HEK293 (cell line): ENCODE measurements around the gene LILRB1.

Experiments used
- CTCF ChIA-PET: fragments of 350-600 bp; formaldehyde crosslinking; extraction: SDS; loops from one replicate; lab custom pipeline; 2021; ENCODE audit warnings: antibody characterized with exemption; lab: Yijun Ruan, JAX
- POLR2A ChIA-PET: fragments of 300-600 bp; formaldehyde crosslinking; extraction: SDS; loops from one replicate; lab custom pipeline; 2020; ENCODE audit warnings: antibody characterized with exemption, inconsistent platforms; lab: Yijun Ruan, JAX
- H3K27ac ChIP-seq: fragments of 200-500 bp; sonication (Bioruptor generic); 2 replicates; pipeline ENCODE4 v1.5.1; 2014; ENCODE audit warnings: low read depth, low read length, control low read depth, inconsistent platforms; ENCODE audit errors: extremely low read depth
- H3K36me3 ChIP-seq, 2 experiments: fragments of 200-500 bp in 1 of 2; sonication (Bioruptor generic) in 1 of 2; 1 replicate in 1 of 2; 2 replicates in 1 of 2; pipeline ENCODE4 v1.5.1; 2014 to 2017; ENCODE audit warnings: inconsistent platforms in 2 of 2, low read length in 2 of 2; ENCODE audit not compliant: control insufficient read depth in 2 of 2, insufficient read depth in 1 of 2
- H3K4me1 ChIP-seq: fragments of 200-500 bp; sonication (Bioruptor generic); 2 replicates; pipeline ENCODE4 v1.5.1; 2014; ENCODE audit warnings: mild to moderate bottlenecking, low read length, inconsistent platforms; ENCODE audit not compliant: control insufficient read depth, insufficient read depth
- H3K4me3 ChIP-seq: 2 replicates; pipeline ENCODE4 v1.5.1; 2011; ENCODE audit warnings: low read depth, mild to moderate bottlenecking, control low read depth, low read length, moderate library complexity
- H3K9me3 ChIP-seq: fragments of 200-500 bp; sonication (Bioruptor generic); 2 replicates; pipeline ENCODE4 v1.5.1; 2014; ENCODE audit warnings: low read depth, low read length, inconsistent platforms; ENCODE audit not compliant: control insufficient read depth, insufficient read depth
- BCL11B ChIP-seq: fragments of 450-650 bp; formaldehyde crosslinking; IDR thresholded peaks from 2 replicates; pipeline ENCODE4 v1.5.1; 2016; ENCODE audit warnings: low read depth, missing biosample characterization, missing genetic modification characterization
- ZBTB11 ChIP-seq: fragments of 450-650 bp; formaldehyde crosslinking; conservative IDR thresholded peaks from 2 replicates; pipeline ENCODE4 v1.5.1; 2016; ENCODE audit warnings: low read depth, missing biosample characterization, missing genetic modification characterization
- ZBTB21 ChIP-seq: fragments of 450-650 bp; formaldehyde crosslinking; IDR thresholded peaks from 2 replicates; pipeline ENCODE4 v1.5.1; 2017; ENCODE audit warnings: missing biosample characterization, missing genetic modification characterization
- ZBTB49 ChIP-seq: fragments of 450-650 bp; formaldehyde crosslinking; IDR thresholded peaks from 2 replicates; pipeline ENCODE4 v1.5.1; 2016; ENCODE audit warnings: missing biosample characterization, missing genetic modification characterization, low read depth
- ZFP37 ChIP-seq: fragments of 450-650 bp; formaldehyde crosslinking; IDR thresholded peaks from 2 replicates; pipeline ENCODE4 v1.5.1; 2016; ENCODE audit warnings: missing biosample characterization, missing genetic modification characterization
- ZNF311 ChIP-seq: fragments of 450-650 bp; formaldehyde crosslinking; IDR thresholded peaks from 2 replicates; pipeline ENCODE4 v1.5.1; 2017; ENCODE audit warnings: missing biosample characterization, missing genetic modification characterization, borderline replicate concordance
- ZNF518A ChIP-seq: fragments of 450-650 bp; formaldehyde crosslinking; conservative IDR thresholded peaks from 2 replicates; pipeline ENCODE4 v1.5.1; 2016; ENCODE audit warnings: low read depth, missing biosample characterization, missing genetic modification characterization
- ZNF580 ChIP-seq: fragments of 450-650 bp; formaldehyde crosslinking; IDR thresholded peaks from 2 replicates; pipeline ENCODE4 v1.5.1; 2016; ENCODE audit warnings: missing biosample characterization, missing genetic modification characterization
- ZNF585B ChIP-seq: fragments of 450-650 bp; formaldehyde crosslinking; IDR thresholded peaks from 2 replicates; pipeline ENCODE4 v1.5.1; 2016; ENCODE audit warnings: missing biosample characterization, missing genetic modification characterization
- ZNF792 ChIP-seq: fragments of 450-650 bp; formaldehyde crosslinking; IDR thresholded peaks from 2 replicates; pipeline ENCODE4 v1.5.1; 2016; ENCODE audit warnings: missing biosample characterization, missing genetic modification characterization
- ZSCAN30 ChIP-seq: fragments of 450-650 bp; IDR thresholded peaks from 2 replicates; pipeline ENCODE4 v1.5.1; 2018; ENCODE audit warnings: missing biosample characterization, mild to moderate bottlenecking, missing genetic modification characterization, moderate library complexity
- TF ChIP-seq, protein P1 (sequence below): fragments of 450-650 bp; formaldehyde crosslinking; IDR thresholded peaks from 2 replicates; pipeline ENCODE4 v1.5.1; 2016; ENCODE audit warnings: missing biosample characterization, missing genetic modification characterization
- TF ChIP-seq, protein P2 (sequence below): fragments of 450-650 bp; formaldehyde crosslinking; IDR thresholded peaks from 2 replicates; pipeline ENCODE4 v1.5.1; 2016; ENCODE audit warnings: missing biosample characterization, missing genetic modification characterization

LILRB1 gene

GRCh38 chr19:54606891-54607784, 23.1 kb upstream of the LILRB1 start:
- Histone ChIP-seq H3K4me1 (no peaks in the 10 kb centered on the region), H3K4me3 (no peak overlapping the region), H3K9me3 (no peaks in the 10 kb centered on the region; the same call in 1 of the 2 replicates), H3K36me3 (no peaks in the 10 kb centered on the region), H3K27ac (no peak overlapping the region)
- CTCF ChIA-PET: no interaction called here
- POLR2A ChIA-PET: no interaction called here
- TF ChIP-seq ZSCAN30: no peak
- TF ChIP-seq, protein P1, sequence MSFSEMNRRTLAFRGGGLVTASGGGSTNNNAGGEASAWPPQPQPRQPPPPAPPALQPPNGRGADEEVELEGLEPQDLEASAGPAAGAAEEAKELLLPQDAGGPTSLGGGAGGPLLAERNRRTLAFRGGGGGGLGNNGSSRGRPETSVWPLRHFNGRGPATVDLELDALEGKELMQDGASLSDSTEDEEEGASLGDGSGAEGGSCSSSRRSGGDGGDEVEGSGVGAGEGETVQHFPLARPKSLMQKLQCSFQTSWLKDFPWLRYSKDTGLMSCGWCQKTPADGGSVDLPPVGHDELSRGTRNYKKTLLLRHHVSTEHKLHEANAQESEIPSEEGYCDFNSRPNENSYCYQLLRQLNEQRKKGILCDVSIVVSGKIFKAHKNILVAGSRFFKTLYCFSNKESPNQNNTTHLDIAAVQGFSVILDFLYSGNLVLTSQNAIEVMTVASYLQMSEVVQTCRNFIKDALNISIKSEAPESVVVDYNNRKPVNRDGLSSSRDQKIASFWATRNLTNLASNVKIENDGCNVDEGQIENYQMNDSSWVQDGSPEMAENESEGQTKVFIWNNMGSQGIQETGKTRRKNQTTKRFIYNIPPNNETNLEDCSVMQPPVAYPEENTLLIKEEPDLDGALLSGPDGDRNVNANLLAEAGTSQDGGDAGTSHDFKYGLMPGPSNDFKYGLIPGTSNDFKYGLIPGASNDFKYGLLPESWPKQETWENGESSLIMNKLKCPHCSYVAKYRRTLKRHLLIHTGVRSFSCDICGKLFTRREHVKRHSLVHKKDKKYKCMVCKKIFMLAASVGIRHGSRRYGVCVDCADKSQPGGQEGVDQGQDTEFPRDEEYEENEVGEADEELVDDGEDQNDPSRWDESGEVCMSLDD (tag by site-specific recombination): no peak
- no peak for TF ChIP-seq ZNF311
- no peak for TF ChIP-seq BCL11B
- TF ChIP-seq ZBTB49 (tag by site-specific recombination): no peak
- TF ChIP-seq ZNF518A (tag by site-specific recombination): no peak
- TF ChIP-seq ZBTB11 (tag by site-specific recombination): no peak
- TF ChIP-seq, protein P2, sequence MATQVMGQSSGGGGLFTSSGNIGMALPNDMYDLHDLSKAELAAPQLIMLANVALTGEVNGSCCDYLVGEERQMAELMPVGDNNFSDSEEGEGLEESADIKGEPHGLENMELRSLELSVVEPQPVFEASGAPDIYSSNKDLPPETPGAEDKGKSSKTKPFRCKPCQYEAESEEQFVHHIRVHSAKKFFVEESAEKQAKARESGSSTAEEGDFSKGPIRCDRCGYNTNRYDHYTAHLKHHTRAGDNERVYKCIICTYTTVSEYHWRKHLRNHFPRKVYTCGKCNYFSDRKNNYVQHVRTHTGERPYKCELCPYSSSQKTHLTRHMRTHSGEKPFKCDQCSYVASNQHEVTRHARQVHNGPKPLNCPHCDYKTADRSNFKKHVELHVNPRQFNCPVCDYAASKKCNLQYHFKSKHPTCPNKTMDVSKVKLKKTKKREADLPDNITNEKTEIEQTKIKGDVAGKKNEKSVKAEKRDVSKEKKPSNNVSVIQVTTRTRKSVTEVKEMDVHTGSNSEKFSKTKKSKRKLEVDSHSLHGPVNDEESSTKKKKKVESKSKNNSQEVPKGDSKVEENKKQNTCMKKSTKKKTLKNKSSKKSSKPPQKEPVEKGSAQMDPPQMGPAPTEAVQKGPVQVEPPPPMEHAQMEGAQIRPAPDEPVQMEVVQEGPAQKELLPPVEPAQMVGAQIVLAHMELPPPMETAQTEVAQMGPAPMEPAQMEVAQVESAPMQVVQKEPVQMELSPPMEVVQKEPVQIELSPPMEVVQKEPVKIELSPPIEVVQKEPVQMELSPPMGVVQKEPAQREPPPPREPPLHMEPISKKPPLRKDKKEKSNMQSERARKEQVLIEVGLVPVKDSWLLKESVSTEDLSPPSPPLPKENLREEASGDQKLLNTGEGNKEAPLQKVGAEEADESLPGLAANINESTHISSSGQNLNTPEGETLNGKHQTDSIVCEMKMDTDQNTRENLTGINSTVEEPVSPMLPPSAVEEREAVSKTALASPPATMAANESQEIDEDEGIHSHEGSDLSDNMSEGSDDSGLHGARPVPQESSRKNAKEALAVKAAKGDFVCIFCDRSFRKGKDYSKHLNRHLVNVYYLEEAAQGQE: no peak
- no peak for TF ChIP-seq ZFP37 (tag by site-specific recombination)
- no peak for TF ChIP-seq ZBTB21 (tag by site-specific recombination)
- TF ChIP-seq ZNF792: no peak
- TF ChIP-seq ZNF580 (tag by site-specific recombination): no peak
- no peak for TF ChIP-seq ZNF585B (tag by site-specific recombination)
